HG02759 (cell line): ENCODE measurements around the gene DDX17.

Experiments
- ATAC-seq: cut with Tn5 transposase; IDR thresholded peaks from one replicate; pipeline ENCODE4 v1.9.1; 2021; ENCODE audit warnings: mild to moderate bottlenecking, moderate library complexity; ENCODE audit not compliant: unreplicated experiment

Gene DDX17

GRCh38 chr22:38506118-38506962, at the start of gene DDX17:
DDX17 (minus strand) TSS chr22:38506311.
- ATAC-seq = peak; percentile 80

- ATAC-seq = no peak
These were observed 48.2 kb upstream of the DDX17 start for GRCh38 chr22:38554281-38554680.

- ATAC-seq = no peak
These were observed 43.2 kb upstream of the DDX17 start for GRCh38 chr22:38549101-38549894.

GRCh38 chr22:38540701-38541100, 34.6 kb upstream of the DDX17 start:
- no peak for ATAC-seq

GRCh38 chr22:38531251-38531938, 25.3 kb upstream of the DDX17 start:
- no peak for ATAC-seq

GRCh38 chr22:38524429-38524828, 18.3 kb upstream of the DDX17 start:
- ATAC-seq = no peak

- ATAC-seq = no peak
These were observed 17.4 kb upstream of the DDX17 start for GRCh38 chr22:38523479-38523878.

GRCh38 chr22:38523029-38523428, 16.9 kb upstream of the DDX17 start:
- no peak for ATAC-seq

GRCh38 chr22:38519453-38520250, 13.5 kb upstream of the DDX17 start:
- no peak for ATAC-seq

GRCh38 chr22:38518620-38519019, 12.5 kb upstream of the DDX17 start:
- ATAC-seq = no peak

GRCh38 chr22:38513063-38513462, 7.0 kb upstream of the DDX17 start:
- no peak for ATAC-seq

GRCh38 chr22:38510416-38510970, 4.4 kb upstream of the DDX17 start:
- ATAC-seq = no peak

- peak; percentile 34 for ATAC-seq
These were observed 482 bp downstream of the DDX17 start for GRCh38 chr22:38505541-38506117.

GRCh38 chr22:38504731-38505540, 1.2 kb downstream of the DDX17 start:
- no peak for ATAC-seq

GRCh38 chr22:38503021-38503420, 3.1 kb downstream of the DDX17 start:
- ATAC-seq = no peak

GRCh38 chr22:38501797-38502672, 4.1 kb downstream of the DDX17 start:
- ATAC-seq = no peak

- ATAC-seq = no peak
These were observed 8.2 kb downstream of the DDX17 start for GRCh38 chr22:38497869-38498268.

GRCh38 chr22:38494939-38495338, 11.2 kb downstream of the DDX17 start:
- no peak for ATAC-seq
